Lower leg skin (tissue), 4 donors: ENCODE measurements around the gene HOXA1. TPM values are rescaled to one million over a fixed set of nuclear protein-coding genes. Genes with fewer than 3 reads are reported as not detected.
"Not testable (repeated sequence)": the region's sequence is repeated elsewhere in the genome, so short reads cannot be mapped to it uniquely, and the experiment has no call there.

Experiments used
- DNase-seq, 2 donors: peaks; one replicate each; pipeline ENCODE4 v3.0.0-alpha.2; 2019; ENCODE audit warnings: low spot score in 2 of 2
- H3K4me3 ChIP-seq: fragments of 200-600 bp; sonication (generic); 2 replicates; pipeline ENCODE4 v1.5.1; 2017; ENCODE audit warnings: mild to moderate bottlenecking, low read depth; ENCODE audit not compliant: poor library complexity, severe bottlenecking
- CTCF ChIP-seq, 3 donors: fragments of 450-650 bp; IDR thresholded peaks; one replicate each; pipeline ENCODE4 v1.5.1; 2016; ENCODE audit warnings: antibody characterized with exemption in 3 of 3, mild to moderate bottlenecking in 3 of 3, moderate library complexity in 2 of 3
- POLR2A ChIP-seq, 2 donors: fragments of 450-650 bp; IDR thresholded peaks; one replicate each; pipeline ENCODE4 v1.6.1; 2016 to 2017; ENCODE audit warnings: antibody characterized with exemption in 2 of 2, mild to moderate bottlenecking in 1 of 2, moderate library complexity in 1 of 2
- WGBS, 2 donors: methylation state at CpG; one replicate each; pipeline ENCODE4 v1.1.5; 2018; 5-methylcytosine and 5-hydroxymethylcytosine counted together
- intact Hi-C: fragments of 100-400 bp; cut with DNase I; formaldehyde crosslinking; loops from one replicate; pipeline ENCODE4 v1.15.0; 2023; ENCODE audit warnings: low total_unique reads
- total RNA-seq, 4 donors: library from RNA; depleted of rRNA; stranded (reverse); fragments of >200 nt; gene quantifications; one replicate each; pipeline ENCODE4 v1.1.0, GENCODE V29; 2016

HOXA1 gene
- total RNA-seq, 4 donors from 2014 or later: 0.63 to 3.2 (median 1.9) TPM

- TF ChIP-seq POLR2A (IDR thresholded peaks at IDR 0.05) (no peak), CTCF (IDR thresholded peaks at IDR 0.05) (no peak)
- intact Hi-C loops: no loop called here
- DNase-seq: no peak
- H3K4me3 ChIP-seq: no peak overlapping the region
- 91 to 96% methylated on average over 4 of the region's 4 CpGs for WGBS, 2 donors
These were observed 32.9 kb downstream of the HOXA1 start for GRCh38 chr7:27062946-27063345.

GRCh38 chr7:27053153-27053552, 42.6 kb downstream of the HOXA1 start:
- H3K4me3 ChIP-seq: no peak overlapping the region
- intact Hi-C loops: no loop called here
- no peak for TF ChIP-seq CTCF (IDR thresholded peaks at IDR 0.05)
- TF ChIP-seq POLR2A (IDR thresholded peaks at IDR 0.05): no peak
- 57 to 61% methylated on average over 3 of the region's 3 CpGs for WGBS, 2 donors
- no peak for DNase-seq

GRCh38 chr7:27051451-27051850, 44.3 kb downstream of the HOXA1 start:
- DNase-seq: no peak
- no peak for TF ChIP-seq CTCF (IDR thresholded peaks at IDR 0.05)
- no peak for TF ChIP-seq POLR2A (IDR thresholded peaks at IDR 0.05)
- intact Hi-C loops: no loop called here
- no peak overlapping the region for H3K4me3 ChIP-seq
- 85 to 88% methylated on average over 4 of the region's 4 CpGs for WGBS, 2 donors

GRCh38 chr7:27048438-27048837, 47.4 kb downstream of the HOXA1 start:
- WGBS, 2 donors: 92% methylated on average over 10 of the region's 10 CpGs
- H3K4me3 ChIP-seq: no peak overlapping the region
- TF ChIP-seq CTCF (IDR thresholded peaks at IDR 0.05) (no peak), POLR2A (IDR thresholded peaks at IDR 0.05) (no peak)
- DNase-seq: no peak
- intact Hi-C loops: no loop called here

- intact Hi-C loops: no loop called here
- no peak for DNase-seq
- H3K4me3 ChIP-seq: no peak overlapping the region
- TF ChIP-seq POLR2A (IDR thresholded peaks at IDR 0.05) (no peak), CTCF (IDR thresholded peaks at IDR 0.05) (no peak)
- WGBS, 2 donors: 85 to 88% methylated on average over 7 of the region's 7 CpGs
These were observed 48.8 kb downstream of the HOXA1 start for GRCh38 chr7:27046854-27047549.

GRCh38 chr7:27045972-27046371, 49.8 kb downstream of the HOXA1 start:
- H3K4me3 ChIP-seq, DNase-seq, intact Hi-C loops: not testable (repeated sequence)
- 89% methylated on average over 4 of the region's 4 CpGs for WGBS, 2 donors

GRCh38 chr7:27045066-27045465, 50.7 kb downstream of the HOXA1 start:
- H3K4me3 ChIP-seq, intact Hi-C loops, DNase-seq: not testable (repeated sequence)
- WGBS, 2 donors: no CpG with 5 or more reads among the region's 28 CpGs
